GM21737 (cell line): ENCODE measurements around the gene GALR2.

Source experiments
- ATAC-seq: cut with Tn5 transposase; IDR thresholded peaks from one replicate; pipeline ENCODE4 v1.9.1; 2021; ENCODE audit warnings: mild to moderate bottlenecking, moderate library complexity; ENCODE audit not compliant: unreplicated experiment

GALR2 gene

DNA sequence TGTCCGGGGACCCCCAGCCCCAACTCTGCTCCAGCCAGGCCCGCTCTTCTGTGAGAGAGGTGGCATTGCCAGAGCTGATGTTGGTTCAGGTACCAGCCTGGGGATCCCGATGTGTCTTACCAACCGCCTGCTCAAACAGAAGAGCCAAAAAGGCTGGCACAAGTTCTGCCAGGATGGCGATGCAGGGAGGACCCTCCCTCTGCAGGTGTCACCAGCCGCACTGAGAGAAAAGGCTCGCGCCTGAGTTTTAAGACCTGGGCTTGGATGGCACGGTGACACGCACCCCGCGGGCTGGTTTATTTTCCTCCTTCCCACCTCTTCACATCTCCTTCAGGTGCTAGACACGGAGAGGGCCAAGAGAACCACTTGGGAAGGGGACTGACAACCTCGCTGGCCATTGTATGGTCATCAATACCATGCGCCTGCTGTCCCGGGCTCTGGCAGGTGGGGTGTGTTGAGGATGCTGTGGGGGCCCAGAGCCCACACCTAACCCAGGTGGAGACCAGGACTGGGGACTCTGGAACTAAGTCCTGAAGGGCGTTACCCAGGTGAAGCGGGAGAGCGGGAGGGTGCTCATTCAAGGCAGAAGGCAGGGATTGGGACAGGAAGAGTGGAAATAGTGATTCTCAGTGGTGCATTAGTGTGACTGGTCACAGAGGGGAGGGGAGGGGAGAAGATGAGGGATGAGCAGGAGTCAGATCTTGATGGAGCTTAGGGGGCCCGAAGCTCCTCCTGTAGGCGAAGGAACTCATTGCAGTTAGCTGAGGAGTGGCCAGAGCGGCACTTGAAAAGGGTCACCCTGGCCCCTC lies 50.2 kb downstream of the GALR2 start:
- no peak for ATAC-seq

DNA sequence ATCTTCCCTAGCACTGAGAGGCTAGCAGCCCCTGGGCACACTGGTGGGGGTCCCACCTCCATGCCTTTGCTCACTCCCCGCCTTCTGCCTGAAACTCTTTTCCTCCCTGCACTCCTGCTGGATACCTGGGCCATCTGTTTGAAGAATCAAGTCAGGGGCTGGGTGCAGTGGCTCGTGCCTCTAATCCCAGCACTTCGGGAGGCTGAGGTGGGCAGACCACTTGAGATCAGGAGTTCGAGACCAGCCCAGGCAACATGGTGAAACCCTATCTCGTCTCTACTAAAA lies 50.8 kb downstream of the GALR2 start:
- no peak for ATAC-seq

DNA sequence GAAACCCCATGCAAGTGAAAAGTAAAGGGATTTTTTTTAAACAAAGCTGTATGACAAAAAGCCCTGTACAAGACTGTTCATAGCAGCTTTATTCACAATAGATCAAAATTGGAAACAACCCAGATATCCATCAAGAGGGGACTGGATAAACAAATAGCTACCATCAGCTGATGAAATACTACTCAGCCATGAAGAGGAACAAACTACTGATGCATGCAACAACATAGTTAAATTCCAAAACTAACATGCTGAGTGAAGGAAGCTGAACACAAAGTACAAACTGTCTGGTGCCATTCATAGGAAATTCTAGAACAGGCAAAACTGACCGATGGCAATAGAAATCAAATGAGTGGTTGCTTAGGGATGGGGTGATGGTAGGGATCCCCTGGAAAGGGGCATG lies 51.3 kb downstream of the GALR2 start:
- no peak for ATAC-seq
